ENCODE measurements around the gene PRKAG2. TPM values are rescaled to one million over a fixed set of nuclear protein-coding genes. Genes with fewer than 3 reads are reported as not detected.

Gene PRKAG2
- total RNA-seq, 1 donor from 2014 or later: 20.6 TPM

GRCh38 chr7:151720280-151720679, 156.6 kb downstream of the PRKAG2 start:
- Mint-ChIP-seq H3K27me3 (peaks cover 4% of the 10 kb centered on the region), H3K4me1 (ENCODE audit: low read depth) (peaks cover 23% of the 10 kb centered on the region), H3K36me3 (ENCODE audit: insufficient read depth) (no peaks in the 10 kb centered on the region), H3K4me3 (ENCODE audit: low read depth) (no peak overlapping the region), H3K27ac (no peak overlapping the region), H3K9me3 (ENCODE audit: low read depth) (no peaks in the 10 kb centered on the region)
- DNase-seq (ENCODE audit: low spot score, unreplicated experiment): no peak
- TF ChIP-seq CTCF (IDR thresholded peaks at IDR 0.05; ENCODE audit: unreplicated experiment): no peak

- H3K36me3 Mint-ChIP-seq (ENCODE audit: insufficient read depth): no peaks in the 10 kb centered on the region
- H3K4me3 Mint-ChIP-seq (ENCODE audit: low read depth): no peak overlapping the region
- no peak overlapping the region for H3K27ac Mint-ChIP-seq
- H3K27me3 Mint-ChIP-seq: peaks cover 4% of the 10 kb centered on the region
- TF ChIP-seq CTCF (IDR thresholded peaks at IDR 0.05; ENCODE audit: unreplicated experiment): no peak
- no peaks in the 10 kb centered on the region for H3K9me3 Mint-ChIP-seq (ENCODE audit: low read depth)
- peaks cover 23% of the 10 kb centered on the region for H3K4me1 Mint-ChIP-seq (ENCODE audit: low read depth)
- no peak for DNase-seq (ENCODE audit: low spot score, unreplicated experiment)
Measured at GRCh38 chr7:151719897-151720242, 157.0 kb downstream of the PRKAG2 start.

GRCh38 chr7:151719031-151719896, 157.7 kb downstream of the PRKAG2 start:
- peaks cover 23% of the 10 kb centered on the region for H3K4me1 Mint-ChIP-seq (ENCODE audit: low read depth)
- TF ChIP-seq CTCF (IDR thresholded peaks at IDR 0.05; ENCODE audit: unreplicated experiment): no peak
- DNase-seq (ENCODE audit: low spot score, unreplicated experiment): no peak
- peaks cover 4% of the 10 kb centered on the region for H3K27me3 Mint-ChIP-seq
- H3K9me3 Mint-ChIP-seq (ENCODE audit: low read depth): no peaks in the 10 kb centered on the region
- H3K36me3 Mint-ChIP-seq (ENCODE audit: insufficient read depth): no peaks in the 10 kb centered on the region
- no peak overlapping the region for H3K27ac Mint-ChIP-seq
- H3K4me3 Mint-ChIP-seq (ENCODE audit: low read depth): no peak overlapping the region

DNA sequence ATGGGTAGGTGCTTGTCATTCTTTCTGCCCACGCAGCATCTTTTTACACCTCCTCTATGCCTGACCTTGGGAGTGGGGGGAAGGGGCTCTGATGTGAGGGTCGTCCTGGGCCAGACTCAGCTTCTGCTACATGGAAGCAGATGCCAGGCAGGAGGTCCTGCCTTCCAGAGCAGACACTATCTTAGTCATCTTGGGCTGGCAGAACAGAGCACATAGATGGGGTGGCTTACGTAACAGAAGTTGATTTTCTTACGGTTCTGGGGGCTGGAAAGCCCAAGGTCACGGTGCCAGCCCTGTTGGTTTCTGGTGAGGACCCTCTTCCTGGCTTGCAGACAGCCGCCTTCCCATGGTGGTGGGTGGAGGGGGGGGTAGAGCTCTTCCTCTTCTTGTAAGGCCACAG, 159.0 kb downstream of the PRKAG2 start:
- DNase-seq (ENCODE audit: low spot score, unreplicated experiment): no peak
- H3K27me3 Mint-ChIP-seq: peaks cover 4% of the 10 kb centered on the region
- peaks cover 23% of the 10 kb centered on the region for H3K4me1 Mint-ChIP-seq (ENCODE audit: low read depth)
- no peak overlapping the region for H3K27ac Mint-ChIP-seq
- no peaks in the 10 kb centered on the region for H3K9me3 Mint-ChIP-seq (ENCODE audit: low read depth)
- H3K36me3 Mint-ChIP-seq (ENCODE audit: insufficient read depth): no peaks in the 10 kb centered on the region
- no peak for TF ChIP-seq CTCF (IDR thresholded peaks at IDR 0.05; ENCODE audit: unreplicated experiment)
- H3K4me3 Mint-ChIP-seq (ENCODE audit: low read depth): no peak overlapping the region

- no peaks in the 10 kb centered on the region for H3K9me3 Mint-ChIP-seq (ENCODE audit: low read depth)
- TF ChIP-seq CTCF (IDR thresholded peaks at IDR 0.05; ENCODE audit: unreplicated experiment): no peak
- no peak overlapping the region for H3K27ac Mint-ChIP-seq
- no peaks in the 10 kb centered on the region for H3K36me3 Mint-ChIP-seq (ENCODE audit: insufficient read depth)
- H3K4me3 Mint-ChIP-seq (ENCODE audit: low read depth): no peak overlapping the region
- H3K4me1 Mint-ChIP-seq (ENCODE audit: low read depth): peaks cover 18% of the 10 kb centered on the region
- peaks cover 4% of the 10 kb centered on the region for H3K27me3 Mint-ChIP-seq
- no peak for DNase-seq (ENCODE audit: low spot score, unreplicated experiment)
Measured at GRCh38 chr7:151717415-151717814, 159.5 kb downstream of the PRKAG2 start.
